T-helper 9 cell (primary cell): ENCODE results near the gene SEMA6B.
"Not testable (repeated sequence)": the region's sequence is repeated elsewhere in the genome, so short reads cannot be mapped to it uniquely, and the experiment has no call there.

Experiments
- DNase-seq: peaks from one replicate; pipeline ENCODE4 v3.0.0-alpha.2; 2020
- total RNA-seq, 2 donors: gene quantifications; one replicate each; lab custom pipeline; 2026; lab: John Stamatoyannopoulos, UW

Gene SEMA6B
- total RNA-seq: 0 reads per million in 2 donors

- DNase-seq: no peak
Measured at GRCh38 chr19:4559569-4559968, at the start of gene SEMA6B. TSS of gene SEMA6B (minus strand) at chr19:4559684. CDS start at chr19:4558457, 1,227 bp downstream.

GRCh38 chr19:4606921-4607678 lies 47.6 kb upstream of the SEMA6B start:
- DNase-seq: no peak

- no peak for DNase-seq
Measured at GRCh38 chr19:4606181-4606580, 46.7 kb upstream of the SEMA6B start.

- DNase-seq: no peak
Measured at GRCh38 chr19:4604912-4605311, 45.4 kb upstream of the SEMA6B start.

GRCh38 chr19:4602915-4603314 lies 43.4 kb upstream of the SEMA6B start:
- DNase-seq: no peak

- DNase-seq: no peak
Measured at GRCh38 chr19:4602173-4602788, 42.8 kb upstream of the SEMA6B start.

- DNase-seq: no peak
Measured at GRCh38 chr19:4600893-4601292, 41.4 kb upstream of the SEMA6B start.

- DNase-seq: no peak
Measured at GRCh38 chr19:4600082-4600481, 40.6 kb upstream of the SEMA6B start.

- no peak for DNase-seq
Measured at GRCh38 chr19:4598712-4599111, 39.2 kb upstream of the SEMA6B start.

GRCh38 chr19:4597975-4598671 lies 38.6 kb upstream of the SEMA6B start:
- DNase-seq: peak; percentile 40

- DNase-seq: no peak
Measured at GRCh38 chr19:4597278-4597974, 37.9 kb upstream of the SEMA6B start.

GRCh38 chr19:4596033-4596904 lies 36.8 kb upstream of the SEMA6B start:
- DNase-seq: no peak

GRCh38 chr19:4595158-4595557 lies 35.7 kb upstream of the SEMA6B start:
- not testable (repeated sequence) for DNase-seq

- no peak for DNase-seq
Measured at GRCh38 chr19:4594201-4594600, 34.7 kb upstream of the SEMA6B start.

- DNase-seq: no peak
Measured at GRCh38 chr19:4593409-4593851, 33.9 kb upstream of the SEMA6B start.

GRCh38 chr19:4592445-4592844 lies 33.0 kb upstream of the SEMA6B start:
- no peak for DNase-seq

GRCh38 chr19:4591320-4591719 lies 31.8 kb upstream of the SEMA6B start:
- no peak for DNase-seq

- DNase-seq: no peak
Measured at GRCh38 chr19:4590559-4590958, 31.1 kb upstream of the SEMA6B start.

GRCh38 chr19:4589579-4590410 lies 30.3 kb upstream of the SEMA6B start:
- DNase-seq: no peak

- no peak for DNase-seq
Measured at GRCh38 chr19:4588291-4588761, 28.8 kb upstream of the SEMA6B start.

GRCh38 chr19:4587527-4587926 lies 28.0 kb upstream of the SEMA6B start:
- DNase-seq: no peak
